D341Med (cell line): ENCODE data around the gene FAM47E.
"Not testable (repeated sequence)": the region's sequence is repeated elsewhere in the genome, so short reads cannot be mapped to it uniquely, and the experiment has no call there.

Source experiments
- DNase-seq: peaks from one replicate; pipeline ENCODE4 v3.0.0; 2012; ENCODE audit warnings: low spot score

The FAM47E gene

GRCh38 chr4:76270244-76271175 is 19.0 kb downstream of the FAM47E start:
- DNase-seq: no peak

DNA sequence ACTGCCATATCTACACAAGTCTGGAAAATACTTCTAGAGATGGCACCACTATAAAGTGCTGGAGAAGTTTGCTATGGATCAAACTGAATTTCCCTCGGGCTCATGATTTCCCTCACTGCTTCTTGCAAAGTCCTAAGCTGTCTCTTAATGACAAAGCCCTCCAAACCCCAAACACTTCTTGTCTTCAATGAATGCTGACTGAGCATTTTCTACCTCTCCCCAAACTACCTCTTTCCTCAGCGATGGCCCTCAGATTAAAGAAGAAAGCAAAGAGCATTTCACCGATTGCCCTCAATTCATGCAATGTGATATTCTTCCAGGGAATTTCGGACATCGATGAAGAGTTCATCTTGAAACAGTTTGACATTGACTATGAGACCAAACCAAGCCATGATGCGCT is 19.7 kb downstream of the FAM47E start:
- DNase-seq: no peak

GRCh38 chr4:76272073-76272472 is 20.6 kb downstream of the FAM47E start:
- DNase-seq: no peak

DNA sequence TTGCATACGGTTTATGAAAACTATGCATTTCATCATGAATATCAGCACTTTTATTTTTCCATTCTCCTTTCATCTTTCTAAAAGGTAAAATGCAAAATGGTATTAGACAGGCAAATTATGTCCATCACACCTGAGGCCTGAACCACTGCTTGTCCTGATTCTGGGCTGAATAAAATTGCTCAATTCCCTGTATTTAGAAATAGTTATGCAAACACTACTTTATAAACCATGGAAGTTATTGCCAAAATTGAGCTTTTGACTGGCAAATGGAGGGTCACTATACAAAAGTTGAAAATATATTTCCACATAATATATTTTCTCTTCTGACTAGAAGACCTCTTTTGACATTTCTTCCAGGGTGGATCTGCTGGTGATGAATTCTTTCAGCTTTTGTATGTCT is 21.1 kb downstream of the FAM47E start:
- no peak for DNase-seq

GRCh38 chr4:76272999-76273398 is 21.5 kb downstream of the FAM47E start:
- no peak for DNase-seq

DNA sequence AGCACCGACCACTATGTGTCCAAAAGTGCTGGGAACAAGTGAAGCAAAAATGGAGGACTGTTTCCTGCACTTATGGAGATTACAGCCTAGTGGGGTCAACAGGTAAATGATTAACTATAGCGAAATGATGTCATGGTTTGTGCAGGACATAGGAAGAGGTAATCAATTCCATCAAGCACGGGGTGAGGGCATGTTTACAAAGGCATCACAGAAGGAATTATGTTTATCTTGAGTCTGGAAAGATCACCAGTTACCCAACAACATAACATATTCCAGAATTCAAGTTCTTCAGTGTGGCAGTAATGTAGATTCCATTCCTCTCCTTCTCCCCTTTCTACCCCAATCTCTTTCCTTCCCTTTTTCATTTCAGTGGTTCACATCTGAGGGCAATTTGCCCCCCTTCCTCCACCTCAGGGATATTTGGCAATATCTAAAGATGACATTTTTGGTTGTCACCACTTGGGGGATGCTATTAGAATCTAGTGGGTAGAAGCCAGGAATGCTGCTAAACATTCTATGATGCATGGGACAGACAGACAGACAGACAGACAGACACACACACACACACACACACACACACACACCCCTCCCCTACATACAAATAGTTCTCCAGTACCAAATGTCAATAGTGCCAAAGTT is 24.1 kb downstream of the FAM47E start:
- no peak for DNase-seq

- DNase-seq: no peak
Measured at GRCh38 chr4:76276813-76277212, 25.3 kb downstream of the FAM47E start.

GRCh38 chr4:76277667-76278066 is 26.1 kb downstream of the FAM47E start:
- no peak for DNase-seq

GRCh38 chr4:76278583-76278982 is 27.1 kb downstream of the FAM47E start:
- DNase-seq: no peak

GRCh38 chr4:76279462-76279861 is 27.9 kb downstream of the FAM47E start:
- no peak for DNase-seq

DNA sequence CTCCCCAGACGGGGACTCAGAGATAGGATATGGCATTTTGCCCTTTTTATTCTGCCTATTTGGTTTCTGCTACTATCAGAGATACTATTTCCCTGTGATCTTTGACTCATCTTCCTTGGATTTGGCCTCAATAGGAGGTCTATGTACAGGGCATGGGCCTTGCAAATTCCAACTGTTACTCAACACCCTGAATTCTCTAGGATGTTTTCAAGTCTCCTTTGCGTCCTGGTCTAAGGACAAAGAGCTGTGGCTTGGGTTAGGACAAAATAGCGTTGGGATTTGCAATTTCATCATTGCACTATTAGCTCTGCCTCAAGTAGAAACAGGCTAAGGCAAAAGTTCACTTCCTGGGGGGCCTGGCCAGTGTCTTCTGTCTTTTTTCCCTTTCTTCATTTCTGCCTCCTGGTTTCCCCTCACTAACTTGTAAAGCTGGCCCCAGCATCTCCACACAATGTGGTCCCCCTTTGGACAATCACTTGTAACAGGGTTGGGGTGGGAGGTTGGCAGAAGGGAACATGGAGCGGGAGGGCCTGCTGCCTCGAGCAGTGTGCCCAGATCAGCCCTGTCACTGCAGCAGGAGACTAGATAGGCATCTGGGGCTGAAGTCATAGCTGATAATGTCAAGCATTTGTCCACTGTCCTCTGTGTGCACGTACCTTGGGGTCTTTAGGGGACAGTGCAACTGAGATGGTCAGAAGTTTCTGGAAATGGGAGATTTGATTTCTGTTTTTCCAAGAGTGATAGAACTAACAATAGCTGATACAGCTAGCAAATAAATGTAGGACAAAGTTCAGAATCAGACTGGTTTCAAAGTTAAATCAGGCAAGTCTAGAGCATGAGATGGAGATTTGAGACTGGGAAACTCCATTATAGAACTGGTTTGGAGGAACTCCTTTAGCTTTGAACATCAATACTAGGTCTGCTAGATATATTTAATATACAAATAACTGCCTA is 29.2 kb downstream of the FAM47E start:
- no peak for DNase-seq

DNA sequence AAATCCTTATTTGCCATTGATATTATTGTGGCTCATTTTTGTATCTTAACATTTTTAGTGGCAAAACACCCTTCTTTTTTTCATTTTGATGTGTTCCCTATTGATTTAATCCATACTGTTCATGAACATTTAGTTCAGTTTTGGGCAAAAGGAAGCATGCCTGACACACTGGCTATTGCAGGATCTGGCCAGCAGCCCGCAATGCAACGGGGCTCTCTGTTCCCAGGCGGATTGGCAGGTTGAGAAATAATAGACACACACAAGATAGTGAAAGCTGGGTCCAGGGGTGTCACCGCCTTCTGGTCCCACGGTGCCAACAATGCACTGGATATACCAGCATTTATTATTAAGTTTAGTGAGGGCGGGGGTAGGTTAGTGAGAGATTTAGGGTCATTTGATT is 30.1 kb downstream of the FAM47E start:
- DNase-seq: not testable (repeated sequence)

DNA sequence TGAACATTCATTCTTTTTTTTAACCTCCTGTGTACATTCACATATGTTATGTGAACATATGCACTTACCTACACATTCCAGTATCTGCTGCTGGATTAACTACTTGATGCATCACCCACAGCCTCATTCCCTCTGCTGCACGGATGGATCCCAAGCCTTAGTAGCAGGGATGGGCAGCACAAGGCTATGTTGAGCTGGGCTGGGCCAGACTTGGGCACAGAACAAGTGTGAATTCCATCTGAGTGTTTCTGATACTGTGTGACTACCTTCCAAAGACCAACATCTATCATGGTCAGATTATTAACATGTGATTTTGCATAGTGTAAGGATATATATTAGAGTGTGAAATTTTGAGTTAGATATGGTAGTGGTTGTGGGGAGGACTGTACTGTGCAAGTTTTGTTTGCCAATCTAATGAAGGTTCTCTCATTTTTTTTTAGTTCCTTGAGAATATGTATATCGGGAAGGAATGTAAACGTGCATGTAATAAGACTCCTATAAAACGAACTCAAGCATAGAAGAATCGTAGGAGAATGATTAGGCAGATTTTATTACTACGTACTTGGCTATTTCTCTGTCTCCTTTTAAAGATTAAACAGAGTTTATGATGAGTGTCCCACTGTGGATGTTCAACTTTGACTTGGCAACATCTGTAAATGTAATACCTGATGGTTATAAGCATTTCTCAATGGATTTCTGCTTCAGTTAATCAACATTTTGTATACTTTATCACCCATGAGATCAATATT is 31.6 kb downstream of the FAM47E start:
- DNase-seq: no peak

DNA sequence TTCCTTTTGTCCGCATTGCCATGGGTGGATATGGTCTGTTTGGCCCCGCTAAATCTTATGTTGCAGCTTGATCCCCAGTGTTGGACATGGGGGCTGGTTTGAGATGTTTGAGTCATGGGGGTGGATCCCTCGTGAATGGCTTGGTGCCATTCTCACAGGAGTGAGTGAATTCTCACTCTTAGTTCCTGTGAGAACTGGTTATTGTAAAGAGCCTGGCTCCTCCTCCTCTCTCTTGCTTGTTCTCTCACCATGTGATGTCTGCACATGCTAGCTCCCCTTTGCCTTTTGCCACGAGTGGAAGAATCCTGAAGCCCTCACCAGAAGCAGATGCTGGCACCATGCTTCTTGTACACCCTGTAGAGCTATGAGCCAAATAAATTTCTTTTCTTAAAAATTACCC is 32.4 kb downstream of the FAM47E start:
- DNase-seq: no peak

- DNase-seq: not testable (repeated sequence)
Measured at GRCh38 chr4:76287811-76288210, 36.3 kb downstream of the FAM47E start.

DNA sequence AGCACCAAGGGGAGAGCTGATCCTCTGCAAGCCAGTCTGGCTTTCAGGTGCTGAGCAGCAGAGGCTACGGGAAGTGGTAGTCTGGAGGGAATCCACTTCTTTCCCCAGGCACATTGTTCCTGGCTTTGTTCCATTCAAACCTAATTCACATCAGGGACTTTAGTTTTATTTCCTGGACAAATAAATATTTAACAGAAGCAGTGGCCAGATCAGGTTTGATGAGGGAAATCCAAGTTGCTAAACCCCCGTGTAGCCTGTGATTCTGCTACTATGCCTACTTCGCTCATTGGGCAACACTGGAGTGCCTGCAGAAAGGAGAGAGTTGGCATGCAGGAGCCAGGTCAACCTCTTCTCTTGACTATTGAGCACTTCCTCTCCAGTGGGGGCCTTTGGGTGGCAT is 41.2 kb downstream of the FAM47E start:
- no peak for DNase-seq

GRCh38 chr4:76293772-76294171 is 42.3 kb downstream of the FAM47E start:
- DNase-seq: no peak

DNA sequence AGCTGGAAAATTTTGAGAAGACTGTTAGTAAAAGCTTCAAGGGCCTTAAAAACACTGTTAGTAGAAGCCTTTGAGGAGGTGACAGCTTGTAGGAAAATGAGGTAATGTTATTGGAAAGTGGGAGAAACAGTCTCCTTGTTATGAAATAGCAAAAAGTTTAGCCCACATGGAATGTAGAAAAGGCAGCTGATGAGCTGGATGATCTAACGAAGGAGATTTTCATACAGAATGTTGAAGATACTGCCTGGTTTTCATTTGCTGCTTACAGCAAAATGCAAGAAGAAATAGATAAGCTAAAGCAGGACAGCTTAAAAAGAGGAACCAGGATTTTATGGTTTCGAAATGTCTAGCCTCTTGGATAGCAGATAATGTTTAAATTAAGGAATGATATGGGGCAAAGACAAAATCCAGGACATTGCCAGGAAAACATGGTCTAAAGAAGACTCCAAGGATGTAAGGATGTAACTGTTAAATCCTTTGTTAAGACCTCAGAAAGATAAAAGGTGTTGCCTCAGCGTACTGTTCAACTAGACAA is 44.8 kb downstream of the FAM47E start:
- DNase-seq: no peak

DNA sequence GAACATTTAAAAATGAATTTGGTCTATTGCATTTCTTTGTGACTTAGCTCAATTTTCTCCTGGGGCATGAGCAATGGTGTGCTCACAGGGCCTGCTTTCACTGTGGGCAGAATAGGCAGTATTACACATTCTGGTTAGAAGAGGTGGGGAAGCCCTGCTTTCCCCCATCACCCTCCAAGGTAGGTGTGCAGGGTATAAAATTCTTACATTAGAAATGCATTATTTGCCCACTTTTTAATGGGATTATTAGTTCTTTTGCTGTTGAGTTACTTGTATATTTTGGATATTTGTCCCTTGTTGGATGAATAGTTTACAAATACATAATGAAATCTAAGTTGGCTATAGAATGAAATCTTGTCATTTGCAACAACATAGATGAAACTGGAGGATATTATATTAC is 46.7 kb downstream of the FAM47E start:
- no peak for DNase-seq

GRCh38 chr4:76300012-76300411 is 48.5 kb downstream of the FAM47E start:
- no peak for DNase-seq

- no peak for DNase-seq
Measured at GRCh38 chr4:76301068-76301774, 49.7 kb downstream of the FAM47E start.
